GM12878 (cell line): ENCODE results near the gene LYL1. TPM values are rescaled to one million over a fixed set of nuclear protein-coding genes. Genes with fewer than 3 reads are reported as not detected.

Experiments used
- ELK1 ChIP-seq: IDR thresholded peaks from 2 replicates; pipeline ENCODE4 v1.6.1; 2012; ENCODE audit warnings: low read depth, low read length, improper control_type of control experiment
- EP300 ChIP-seq, 2 experiments: fragments of 150-350 bp in 1 of 2; IDR thresholded peaks; 2 replicates each; pipeline ENCODE4 v1.6.1; 2011 to 2012; ENCODE audit warnings: low read depth in 2 of 2, low read length in 2 of 2, borderline replicate concordance in 1 of 2, improper control_type of control experiment in 1 of 2, inconsistent platforms in 1 of 2; ENCODE audit not compliant: control insufficient read depth in 1 of 2
- KLF5 ChIP-seq: fragments of 450-650 bp; IDR thresholded peaks from 2 replicates; pipeline ENCODE4 v1.6.1; 2014; ENCODE audit warnings: mild to moderate bottlenecking; ENCODE audit not compliant: partially characterized antibody
- POU2F2 ChIP-seq: IDR thresholded peaks from 3 replicates; pipeline ENCODE4 v1.6.1; 2011; ENCODE audit warnings: low read depth, mild to moderate bottlenecking, low read length, borderline replicate concordance
- SREBF2 ChIP-seq: IDR thresholded peaks from 2 replicates; pipeline ENCODE4 v1.6.1; 2012; ENCODE audit warnings: mild to moderate bottlenecking, low read length
- ZNF687 ChIP-seq: fragments of 450-650 bp; IDR thresholded peaks from 2 replicates; pipeline ENCODE4 v1.6.1; 2017; ENCODE audit warnings: mild to moderate bottlenecking, moderate library complexity
- polyA plus RNA-seq, 11 experiments: library from polyadenylated mRNA; depleted of rRNA in 4 of 11; unstranded in 6 of 11; stranded (reverse) in 5 of 11; fragments of >200 nt; fragmentation: Nextera tagmentation in 4 of 11; fragmentation: Illumina TruSeq in 1 of 11; extraction: Ambion mirVana in 4 of 11; extraction: Trizol in 1 of 11; gene quantifications; 1 replicate in 1 of 11; 2 replicates in 10 of 11; pipeline versions ENCODE4 v1.2.1 to v1.2.3, GENCODE V29; 2011 to 2016; ENCODE audit warnings: inconsistent platforms in 2 of 11, missing spikeins in 2 of 11, low read depth in 1 of 11
- total RNA-seq, 4 experiments: library from RNA; depleted of rRNA in 3 of 4; stranded (reverse); fragments of >200 nt in 3 of 4; fragmentation: Illumina TruSeq in 1 of 4; extraction: Trizol in 1 of 4; gene quantifications; 2 replicates each; pipeline versions ENCODE4 v1.2.1 to v1.2.3, GENCODE V29; 2013 to 2021
- TF ChIP-seq, protein P1 (sequence below): IDR thresholded peaks from 2 replicates; pipeline ENCODE4 v1.6.1; 2011; ENCODE audit warnings: low read depth, low read length, improper control_type of control experiment, borderline replicate concordance

LYL1 gene
- total and polyA plus RNA-seq, 10 of the 15 experiments (the other 5 are each of a cell fraction or from before 2014, with no cell fraction given), result 0.10 to 34.8 (median 4.4) TPM

DNA sequence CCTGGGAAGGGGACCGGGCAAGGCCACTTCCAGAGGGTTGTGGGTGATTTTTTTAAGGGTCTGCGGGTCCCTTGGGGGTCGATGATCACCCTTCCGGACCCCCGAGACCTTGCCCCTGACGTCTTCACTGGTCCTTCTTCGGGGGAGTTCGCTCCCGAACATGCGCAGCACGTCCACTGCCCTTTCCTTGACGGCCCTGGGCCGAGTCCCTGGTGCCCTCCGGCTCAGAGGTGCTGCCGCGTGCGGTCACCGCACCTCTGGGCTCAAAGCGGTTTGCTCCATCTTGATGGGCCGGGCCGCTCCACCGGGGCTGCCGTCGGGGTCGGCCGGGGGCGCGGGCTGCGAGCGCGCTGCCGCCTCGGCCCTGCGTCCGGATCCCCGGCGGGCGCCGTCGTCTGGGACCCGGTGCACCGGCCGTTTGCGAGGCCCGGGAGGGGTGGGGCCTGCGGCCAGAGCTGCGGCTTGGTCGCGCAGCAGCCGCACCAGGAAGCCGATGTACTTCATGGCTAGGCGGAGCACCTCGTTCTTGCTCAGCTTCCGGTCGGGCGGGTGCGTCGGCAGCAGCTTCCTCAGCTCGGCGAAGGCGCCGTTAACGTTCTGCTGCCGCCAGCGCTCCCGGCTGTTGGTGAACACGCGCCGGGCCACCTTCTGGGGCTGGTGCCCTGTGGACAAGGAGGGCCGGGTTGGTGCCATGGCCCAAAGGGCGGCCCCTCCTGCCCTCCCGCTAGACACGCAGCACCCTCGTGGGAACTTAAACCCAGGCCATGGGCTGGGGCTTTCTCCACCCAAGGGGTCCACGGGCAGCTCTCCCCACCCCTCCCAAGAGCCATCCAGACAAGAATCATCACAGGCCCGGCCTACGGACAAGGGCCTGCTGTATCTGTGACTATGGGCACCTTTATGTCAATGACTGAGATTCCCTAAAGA is 3.3 kb downstream of the LYL1 start (continued):
- TF ChIP-seq, protein P1, sequence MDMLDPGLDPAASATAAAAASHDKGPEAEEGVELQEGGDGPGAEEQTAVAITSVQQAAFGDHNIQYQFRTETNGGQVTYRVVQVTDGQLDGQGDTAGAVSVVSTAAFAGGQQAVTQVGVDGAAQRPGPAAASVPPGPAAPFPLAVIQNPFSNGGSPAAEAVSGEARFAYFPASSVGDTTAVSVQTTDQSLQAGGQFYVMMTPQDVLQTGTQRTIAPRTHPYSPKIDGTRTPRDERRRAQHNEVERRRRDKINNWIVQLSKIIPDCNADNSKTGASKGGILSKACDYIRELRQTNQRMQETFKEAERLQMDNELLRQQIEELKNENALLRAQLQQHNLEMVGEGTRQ, result no peak
- TF ChIP-seq KLF5 (no peak), EP300 (IDR thresholded peaks at IDR 0.05; ENCODE audit: borderline replicate concordance in 1 of 2, control insufficient read depth in 1 of 2, low read depth in 2 of 2, low read length in 2 of 2) (0 out of 4 replicates have a peak, but pooled peaks of 1 of the 2 experiments have one; percentile 16), ZNF687 (peak; percentile 87), ELK1 (peak; percentile 66; the same call in 1 of the 2 replicates), SREBF2 (no peak), POU2F2 (no peak)
